Mesendoderm (in vitro differentiated cells): ENCODE data around the gene NDUFA13.

Experiments used
- DNase-seq: peaks from one replicate; pipeline ENCODE4 v3.0.0; 2013
- H2AK5ac ChIP-seq: 2 replicates; pipeline ENCODE4 v1.6.1; 2013; ENCODE audit warnings: low read length, inconsistent platforms
- H2BK120ac ChIP-seq: 2 replicates; pipeline ENCODE4 v1.6.1; 2013; ENCODE audit warnings: low read depth, mild to moderate bottlenecking, low read length, moderate library complexity, mixed read lengths
- H2BK15ac ChIP-seq: replicated peaks from 2 replicates; pipeline ENCODE4 v1.6.1; 2013; ENCODE audit warnings: low read depth, mild to moderate bottlenecking, moderate library complexity
- H2BK5ac ChIP-seq: 2 replicates; pipeline ENCODE4 v1.6.1; 2013; ENCODE audit warnings: low read length, inconsistent platforms
- H3K18ac ChIP-seq: 2 replicates; pipeline ENCODE4 v1.6.1; 2013; ENCODE audit warnings: mild to moderate bottlenecking, low read length, mixed read lengths
- H3K23ac ChIP-seq: one replicate; pipeline ENCODE4 v1.6.1; 2013; ENCODE audit warnings: low read length
- H3K27ac ChIP-seq: 2 replicates; pipeline ENCODE4 v1.5.1; 2013; ENCODE audit warnings: low read depth, mild to moderate bottlenecking, inconsistent platforms, low read length, moderate library complexity
- H3K27me3 ChIP-seq: 2 replicates; pipeline ENCODE4 v1.6.1; 2013; ENCODE audit warnings: low read length, control low read depth, mild to moderate bottlenecking, inconsistent platforms; ENCODE audit not compliant: insufficient read depth, poor library complexity
- H3K36me3 ChIP-seq: 2 replicates; pipeline ENCODE4 v1.6.1; 2013; ENCODE audit warnings: low read length, inconsistent platforms; ENCODE audit not compliant: control insufficient read depth, insufficient read depth
- H3K4ac ChIP-seq: one replicate; pipeline ENCODE4 v1.6.1; 2013; ENCODE audit warnings: low read depth, mild to moderate bottlenecking, low read length, moderate library complexity
- H3K4me1 ChIP-seq: 2 replicates; pipeline ENCODE4 v1.6.1; 2013; ENCODE audit warnings: low read depth, low read length, inconsistent platforms; ENCODE audit not compliant: control insufficient read depth
- H3K4me2 ChIP-seq: 2 replicates; pipeline ENCODE4 v1.6.1; 2013; ENCODE audit warnings: low read length
- H3K4me3 ChIP-seq: 2 replicates; pipeline ENCODE4 v1.5.1; 2013; ENCODE audit warnings: mild to moderate bottlenecking, low read length
- H3K56ac ChIP-seq: one replicate; pipeline ENCODE4 v1.6.1; 2013; ENCODE audit warnings: low read length
- H3K79me1 ChIP-seq: 2 replicates; pipeline ENCODE4 v1.6.1; 2013; ENCODE audit warnings: low read length, inconsistent platforms
- H3K79me2 ChIP-seq: 2 replicates; pipeline ENCODE4 v1.6.1; 2013; ENCODE audit warnings: mild to moderate bottlenecking, low read length; ENCODE audit not compliant: control insufficient read depth, insufficient read depth
- H3K9ac ChIP-seq: 2 replicates; pipeline ENCODE4 v1.6.1; 2013; ENCODE audit warnings: low read length, inconsistent platforms
- H4K5ac ChIP-seq: one replicate; pipeline ENCODE4 v1.6.1; 2013; ENCODE audit warnings: low read length
- H4K8ac ChIP-seq: one replicate; pipeline ENCODE4 v1.6.1; 2013; ENCODE audit warnings: low read depth, mild to moderate bottlenecking, control low read depth, low read length, moderate library complexity
- WGBS: extraction: QIAGEN DNeasy Blood & Tissue Kit; methylation state at CpG from one replicate; pipeline ENCODE4 v1.1.7; 2013; ENCODE audit warnings: low lambda C conversion rate, missing lambda C conversion rate; ENCODE audit not compliant: insufficient coverage; ENCODE audit errors: extremely low coverage; 5-methylcytosine and 5-hydroxymethylcytosine counted together

NDUFA13 gene

DNA sequence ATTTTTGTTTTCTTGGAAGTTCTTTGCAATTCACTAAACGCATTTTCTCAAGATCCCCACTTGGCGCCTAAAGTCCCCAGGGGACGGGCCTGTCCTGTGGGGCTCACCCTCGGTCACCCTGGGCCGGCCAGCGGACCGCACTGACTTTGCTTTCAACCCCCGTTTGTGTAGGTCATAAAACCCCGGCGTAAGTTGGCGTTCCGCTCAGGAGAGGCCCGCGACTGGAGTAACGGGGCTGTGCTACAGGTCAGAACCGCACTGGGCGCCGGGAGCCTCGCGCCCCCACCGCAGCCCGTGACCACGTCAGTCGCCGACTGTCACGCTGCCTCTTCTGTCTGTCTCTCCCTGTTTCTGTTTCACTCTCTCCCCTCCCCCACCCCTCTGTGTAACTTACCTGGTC, 14.2 kb upstream of the NDUFA13 start:
- H3K18ac ChIP-seq: no peak overlapping the region
- H3K36me3 ChIP-seq: peaks cover 27% of the 10 kb centered on the region
- H4K5ac ChIP-seq: no peak overlapping the region
- H3K79me2 ChIP-seq: no peaks in the 10 kb centered on the region
- H3K4ac ChIP-seq: no peak overlapping the region
- no peak overlapping the region for H2AK5ac ChIP-seq
- peaks cover 5% of the 10 kb centered on the region for H3K79me1 ChIP-seq
- no peak overlapping the region for H3K9ac ChIP-seq
- DNase-seq: no peak
- H2BK15ac ChIP-seq: no peak overlapping the region
- H2BK120ac ChIP-seq: no peak overlapping the region
- H3K4me3 ChIP-seq: no peak overlapping the region
- H3K23ac ChIP-seq: no peak overlapping the region
- H3K56ac ChIP-seq: no peak overlapping the region
- H3K4me2 ChIP-seq: no peak overlapping the region
- H2BK5ac ChIP-seq: no peak overlapping the region
- no peak overlapping the region for H4K8ac ChIP-seq
- H3K4me1 ChIP-seq: no peaks in the 10 kb centered on the region
- no peaks in the 10 kb centered on the region for H3K27me3 ChIP-seq
- WGBS: no CpG with 5 or more reads among the region's 26 CpGs
- H3K27ac ChIP-seq: no peak overlapping the region

DNA sequence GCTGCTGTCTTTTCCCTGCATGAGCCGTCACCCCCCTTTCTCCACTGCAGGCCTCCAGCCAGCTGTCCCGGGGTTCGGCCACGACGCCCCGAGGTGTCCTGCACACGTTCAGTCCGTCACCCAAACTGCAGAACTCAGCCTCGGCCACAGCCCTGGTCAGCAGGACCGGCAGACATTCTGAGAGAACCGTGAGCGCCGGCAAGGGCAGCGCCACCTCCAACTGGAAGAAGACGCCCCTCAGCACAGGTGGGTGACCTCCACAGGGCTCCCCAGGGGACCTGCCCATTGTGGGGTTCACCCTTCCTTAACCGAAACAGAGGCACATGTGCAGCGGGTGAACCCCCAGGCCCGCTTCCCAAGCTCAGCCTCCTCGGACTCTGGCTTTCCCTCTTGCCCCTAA, 13.7 kb upstream of the NDUFA13 start:
- Histone ChIP-seq H3K79me2 (no peaks in the 10 kb centered on the region), H3K36me3 (peaks cover 28% of the 10 kb centered on the region), H3K18ac (no peak overlapping the region), H3K4me2 (no peak overlapping the region), H3K9ac (no peak overlapping the region), H2AK5ac (no peak overlapping the region), H4K5ac (no peak overlapping the region), H3K79me1 (peaks cover 5% of the 10 kb centered on the region), H2BK5ac (no peak overlapping the region), H3K27me3 (no peaks in the 10 kb centered on the region), H3K56ac (no peak overlapping the region), H2BK120ac (no peak overlapping the region), H3K4ac (no peak overlapping the region), H3K4me3 (no peak overlapping the region), H4K8ac (no peak overlapping the region), H3K4me1 (no peaks in the 10 kb centered on the region), H3K23ac (no peak overlapping the region), H3K27ac (no peak overlapping the region), H2BK15ac (no peak overlapping the region)
- no CpG with 5 or more reads among the region's 19 CpGs for WGBS
- DNase-seq: no peak

DNA sequence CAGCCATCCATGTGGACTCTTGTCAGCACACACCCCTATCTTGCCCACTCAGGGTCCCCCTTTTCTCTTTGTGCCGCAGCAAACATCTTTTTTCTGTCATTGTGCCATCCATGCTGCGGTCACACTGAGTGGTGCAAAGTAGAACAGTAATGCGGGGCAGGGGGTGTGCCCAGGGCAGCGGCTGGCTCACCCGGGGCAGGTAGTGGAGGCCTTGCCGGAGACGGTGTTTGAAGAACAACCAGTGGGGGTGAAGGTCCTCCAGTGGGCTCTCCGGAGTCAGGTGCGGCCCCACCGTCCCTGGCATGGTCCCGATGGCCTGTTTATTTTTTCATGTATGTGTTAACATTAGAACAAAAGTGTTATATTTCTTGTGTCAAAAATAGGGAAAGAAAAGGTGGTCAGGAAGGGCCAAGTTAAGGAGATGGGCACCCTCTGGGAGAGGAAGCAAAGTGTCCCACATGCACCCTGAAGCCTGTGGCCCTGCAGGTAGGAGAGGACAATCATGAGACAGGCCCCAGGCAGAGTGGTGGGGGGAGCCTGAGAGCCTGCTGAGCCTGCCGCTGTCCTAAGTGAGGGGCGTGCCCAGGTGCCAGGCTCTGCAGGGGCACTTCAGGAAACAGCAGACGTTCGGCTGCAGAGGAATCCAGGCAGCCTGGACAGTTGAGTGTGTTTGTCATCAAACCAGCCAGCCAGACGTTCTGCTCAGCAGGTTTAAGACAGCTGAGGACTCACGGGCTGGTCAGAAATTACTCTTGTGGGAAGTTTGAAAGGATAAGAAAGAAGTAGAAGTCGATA, 13.0 kb upstream of the NDUFA13 start:
- WGBS: no CpG with 5 or more reads among the region's 18 CpGs
- H3K4ac ChIP-seq: no peak overlapping the region
- H3K4me2 ChIP-seq: no peak overlapping the region
- H4K5ac ChIP-seq: no peak overlapping the region
- H3K9ac ChIP-seq: no peak overlapping the region
- DNase-seq: no peak
- no peak overlapping the region for H4K8ac ChIP-seq
- H3K4me1 ChIP-seq: no peaks in the 10 kb centered on the region
- H2BK15ac ChIP-seq: no peak overlapping the region
- H3K27ac ChIP-seq: no peak overlapping the region
- H3K79me2 ChIP-seq: no peaks in the 10 kb centered on the region
- H3K56ac ChIP-seq: no peak overlapping the region
- peaks cover 28% of the 10 kb centered on the region for H3K36me3 ChIP-seq
- no peak overlapping the region for H3K4me3 ChIP-seq
- peaks cover 1% of the 10 kb centered on the region for H3K79me1 ChIP-seq
- H3K23ac ChIP-seq: no peak overlapping the region
- H3K18ac ChIP-seq: no peak overlapping the region
- no peak overlapping the region for H2BK5ac ChIP-seq
- no peak overlapping the region for H2AK5ac ChIP-seq
- no peak overlapping the region for H2BK120ac ChIP-seq
- no peaks in the 10 kb centered on the region for H3K27me3 ChIP-seq

DNA sequence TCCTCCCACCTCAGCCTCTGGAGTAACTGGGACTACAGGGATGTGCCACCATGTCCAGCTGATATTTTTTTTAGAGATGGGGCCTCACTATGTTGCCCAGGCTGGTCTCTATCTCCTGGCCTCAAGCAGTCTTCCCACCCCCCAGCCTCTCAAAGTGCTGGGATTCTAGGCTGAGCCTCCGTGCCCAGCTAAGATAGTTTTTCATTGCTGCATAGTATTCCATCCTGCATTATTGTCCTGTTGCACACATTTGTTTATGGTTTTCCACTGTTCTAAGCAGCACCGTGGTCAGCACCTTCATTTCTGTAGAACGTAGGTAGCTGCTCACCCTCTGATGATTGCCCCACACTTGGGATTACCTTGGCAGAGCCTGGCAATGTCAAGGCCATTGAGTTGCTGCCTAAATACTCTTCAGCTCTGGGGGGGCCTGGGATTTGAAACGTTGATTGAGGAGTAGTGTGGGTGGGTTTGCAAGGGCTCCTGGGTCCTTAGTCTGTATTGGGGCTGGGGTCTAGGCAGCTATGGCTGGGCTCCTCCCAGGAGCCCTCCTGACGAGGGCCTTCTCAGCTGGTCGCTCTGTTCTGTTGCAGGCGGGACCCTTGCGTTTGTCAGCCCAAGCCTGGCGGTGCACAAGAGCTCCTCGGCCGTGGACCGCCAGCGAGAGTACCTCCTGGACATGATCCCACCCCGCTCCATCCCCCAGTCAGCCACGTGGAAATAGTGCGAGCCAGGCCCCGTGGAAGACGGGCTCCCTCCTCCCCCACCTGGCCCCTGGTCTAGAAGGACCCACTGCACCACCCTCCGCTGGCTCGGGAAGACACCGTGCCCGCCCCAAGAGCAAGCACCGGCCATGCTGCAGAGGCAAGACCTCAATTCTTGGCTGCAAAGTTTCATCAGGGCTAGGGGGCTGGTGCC, 11.0 kb upstream of the NDUFA13 start:
- H4K5ac ChIP-seq: no peak overlapping the region
- no peak overlapping the region for H2AK5ac ChIP-seq
- H2BK120ac ChIP-seq: no peak overlapping the region
- no peak overlapping the region for H3K4me3 ChIP-seq
- no peak overlapping the region for H3K27ac ChIP-seq
- H2BK5ac ChIP-seq: no peak overlapping the region
- H2BK15ac ChIP-seq: no peak overlapping the region
- no peak overlapping the region for H3K56ac ChIP-seq
- H3K4me1 ChIP-seq: no peaks in the 10 kb centered on the region
- H4K8ac ChIP-seq: no peak overlapping the region
- H3K4me2 ChIP-seq: no peak overlapping the region
- H3K18ac ChIP-seq: no peak overlapping the region
- no peaks in the 10 kb centered on the region for H3K79me1 ChIP-seq
- H3K4ac ChIP-seq: no peak overlapping the region
- H3K9ac ChIP-seq: no peak overlapping the region
- no peak overlapping the region for H3K23ac ChIP-seq
- no CpG with 5 or more reads among the region's 23 CpGs for WGBS
- no peak for DNase-seq
- H3K27me3 ChIP-seq: no peaks in the 10 kb centered on the region
- H3K79me2 ChIP-seq: no peaks in the 10 kb centered on the region
- peaks cover 26% of the 10 kb centered on the region for H3K36me3 ChIP-seq

DNA sequence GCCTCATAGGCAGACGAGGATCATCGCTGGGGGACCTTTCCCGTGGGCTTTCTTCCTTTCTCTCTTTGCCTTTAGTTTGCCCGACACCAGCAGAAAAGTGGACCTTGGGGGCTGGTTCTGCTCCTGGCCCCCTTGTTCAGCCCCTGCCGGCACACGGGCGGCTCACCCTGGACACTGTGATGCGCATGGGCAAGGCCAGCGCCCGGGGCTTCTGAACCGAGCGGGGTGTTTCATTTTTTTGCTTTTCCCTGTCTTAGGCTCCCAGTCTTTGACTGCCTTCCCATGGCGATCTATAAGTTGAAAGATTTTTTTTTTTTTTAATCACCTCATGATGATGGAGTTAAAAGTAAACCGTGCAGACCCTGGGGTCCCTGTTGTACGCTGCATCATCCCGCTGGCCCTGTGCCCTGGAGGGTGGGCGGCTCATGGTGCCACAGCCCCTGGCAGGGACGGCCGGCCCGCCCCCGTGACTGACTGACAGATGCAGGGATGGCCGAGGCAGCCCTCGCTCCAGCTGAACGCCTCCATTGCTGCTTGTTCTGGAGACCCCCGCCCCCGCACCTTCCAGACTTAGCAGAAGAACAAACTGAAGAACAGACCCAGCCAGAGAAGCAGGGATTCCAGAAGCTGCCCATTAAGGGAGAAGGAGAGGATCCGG, 10.2 kb upstream of the NDUFA13 start:
- Histone ChIP-seq H3K36me3 (peaks cover 23% of the 10 kb centered on the region), H3K79me1 (no peaks in the 10 kb centered on the region), H3K56ac (no peak overlapping the region), H2BK120ac (no peak overlapping the region), H3K27me3 (no peaks in the 10 kb centered on the region), H3K4me3 (no peak overlapping the region), H3K4ac (no peak overlapping the region), H3K18ac (no peak overlapping the region), H3K23ac (no peak overlapping the region), H2BK15ac (no peak overlapping the region), H4K8ac (no peak overlapping the region), H3K79me2 (no peaks in the 10 kb centered on the region), H2BK5ac (no peak overlapping the region), H3K4me2 (no peak overlapping the region), H3K4me1 (no peaks in the 10 kb centered on the region), H4K5ac (no peak overlapping the region), H2AK5ac (no peak overlapping the region), H3K9ac (no peak overlapping the region), H3K27ac (no peak overlapping the region)
- no peak for DNase-seq
- no CpG with 5 or more reads among the region's 27 CpGs for WGBS
